Measurements from ENCODE around the gene NCS1. TPM values are rescaled to one million over a fixed set of nuclear protein-coding genes. Genes with fewer than 3 reads are reported as not detected.

The NCS1 gene
- total and polyA plus RNA-seq, 2 of the 8 experiments (the other 6 are each of a cell fraction or from before 2014, with no cell fraction given), result 34.7 to 47.6 TPM

DNA sequence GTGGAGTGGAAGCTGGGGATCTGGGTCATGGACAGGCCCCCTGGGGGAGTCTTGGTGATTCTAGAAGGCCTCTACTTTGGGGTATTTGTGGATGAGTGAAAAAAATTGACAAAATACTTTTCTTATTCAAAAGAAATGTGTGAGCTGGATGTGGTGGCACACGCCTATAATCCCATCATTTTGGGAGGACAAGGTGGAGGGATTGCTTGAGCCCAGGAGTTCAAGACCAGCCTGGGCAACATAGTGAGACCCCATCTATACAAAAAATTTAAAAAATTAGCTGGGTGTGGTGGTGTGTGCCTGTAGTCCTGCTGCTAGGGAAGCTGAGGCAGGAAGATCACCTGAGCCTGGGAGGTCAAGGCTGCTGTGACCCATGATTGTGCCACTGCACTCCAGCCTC is 6.6 kb upstream of the NCS1 start:
- Histone ChIP-seq H4K20me1 (replicated peaks in 1 of 2; ENCODE audit: control insufficient read depth in 1 of 2, insufficient read depth in 2 of 2, low read length in 2 of 2) (no peaks in the 10 kb centered on the region), H3K4me3 (ENCODE audit: extremely low read depth in 1 of 4, insufficient read depth in 2 of 4, low read depth in 3 of 4, low read length in 4 of 4) (no peak overlapping the region), H2BK5ac (ENCODE audit: low read depth, low read length) (no peak overlapping the region), H2BK15ac (ENCODE audit: low read length) (no peak overlapping the region), H3K18ac (ENCODE audit: extremely low read depth, low read length) (no peak overlapping the region), H3K27me3 (replicated peaks in 1 of 4; ENCODE audit: control insufficient read depth in 3 of 4, extremely low read depth in 1 of 4, insufficient read depth in 3 of 4, low read length in 3 of 4) (peaks cover 0 to 2% (median under 1%) of the 10 kb centered on the region in 4 experiments; a peak in 2 of 7 replicates), H3K4me2 (ENCODE audit: insufficient read depth in 1 of 2, low read depth in 2 of 2, low read length in 2 of 2) (no peak overlapping the region), H3K4me1 (replicated peaks in 1 of 4; ENCODE audit: control insufficient read depth in 3 of 4, insufficient read depth in 4 of 4, low read length in 3 of 4) (no peaks in the 10 kb centered on the region; a peak in 1 of 7 replicates), H3K23me2 (ENCODE audit: low read depth, low read length) (peaks cover 2% of the 10 kb centered on the region; the same call in 1 of the 2 replicates), H2AK5ac (ENCODE audit: low read depth, low read length) (no peak overlapping the region), H3K4ac (replicated peaks; ENCODE audit: insufficient read length, low read depth, low read length) (no peak overlapping the region), H3K79me2 (ENCODE audit: control insufficient read depth in 1 of 2, insufficient read depth in 2 of 2, low read length in 2 of 2) (no peaks in the 10 kb centered on the region), H3K9ac (replicated peaks in 1 of 4; ENCODE audit: extremely low read depth in 1 of 4, low read depth in 3 of 4, low read length in 3 of 4) (no peak overlapping the region), H4K5ac (ENCODE audit: insufficient read length, low read depth, low read length) (no peak overlapping the region), H3K27ac (ENCODE audit: low read depth, low read length) (no peak overlapping the region), H4K8ac (ENCODE audit: extremely low read depth, insufficient read depth, low read length) (no peak overlapping the region), H2BK20ac (ENCODE audit: low read length) (no peak overlapping the region), H3K56ac (replicated peaks; ENCODE audit: insufficient read length, low read depth, low read length) (no peak overlapping the region), H3K79me1 (ENCODE audit: low read depth, low read length) (no peaks in the 10 kb centered on the region), H3K23ac (ENCODE audit: insufficient read length) (no peak overlapping the region), H4K91ac (replicated peaks; ENCODE audit: insufficient read length, low read length) (no peak overlapping the region), H3K14ac (ENCODE audit: insufficient read length) (no peak overlapping the region), H3K36me3 (ENCODE audit: control insufficient read depth in 2 of 4, insufficient read depth in 4 of 4, low read length in 3 of 4) (no peaks in the 10 kb centered on the region), H3K9me3 (ENCODE audit: insufficient read depth in 2 of 2, low read depth in 1 of 2, low read length in 1 of 2) (no peaks in the 10 kb centered on the region), H2BK120ac (replicated peaks; ENCODE audit: low read depth, low read length) (no peak overlapping the region), H2AFZ (ENCODE audit: low read length) (no peak overlapping the region), H2BK12ac (ENCODE audit: low read depth, low read length) (no peak overlapping the region)
- DNase-seq (ENCODE audit: low read depth in 1 of 2, low spot score in 2 of 2), result no peak
- TF ChIP-seq ZNF274 (IDR thresholded peaks at IDR 0.05; ENCODE audit: borderline replicate concordance, extremely low read depth, low read length) (no peak), TEAD4 (IDR thresholded peaks at IDR 0.05; ENCODE audit: low read depth, low read length) (no peak), NANOG (IDR thresholded peaks at IDR 0.05; ENCODE audit: insufficient read depth, low read depth, low read length, poor library complexity, severe bottlenecking) (no peak)
- 87% methylated on average over 1 of the region's 1 CpG; no CpG with 5 or more reads in 1 of the 2 experiments for WGBS, 2 experiments (ENCODE audit: extremely low coverage in 1 of 2, insufficient coverage in 1 of 2, insufficient read length in 1 of 2, insufficient replicate concordance in 2 of 2, low coverage in 1 of 2, low lambda C conversion rate in 2 of 2, missing lambda C conversion rate in 1 of 2)
- FAIRE-seq, result no peak
- CTCF ChIA-PET (ENCODE audit: partially characterized antibody), result interaction anchor here (0.7 to 2.1 kb wide), 9 partner anchors 9 to 177 kb away, joined by 3 to 6 read pairs (median 3); no protein-coding TSS in a partner anchor
- POLR2A ChIA-PET (ENCODE audit: partially characterized antibody), result no interaction called here

All from H1 (cell line).